ENCODE results near the gene ZNF217. TPM values are rescaled to one million over a fixed set of nuclear protein-coding genes. Genes with fewer than 3 reads are reported as not detected.

The ZNF217 gene
- total RNA-seq, 1 donor from 2014 or later: 57.9 TPM

DNA sequence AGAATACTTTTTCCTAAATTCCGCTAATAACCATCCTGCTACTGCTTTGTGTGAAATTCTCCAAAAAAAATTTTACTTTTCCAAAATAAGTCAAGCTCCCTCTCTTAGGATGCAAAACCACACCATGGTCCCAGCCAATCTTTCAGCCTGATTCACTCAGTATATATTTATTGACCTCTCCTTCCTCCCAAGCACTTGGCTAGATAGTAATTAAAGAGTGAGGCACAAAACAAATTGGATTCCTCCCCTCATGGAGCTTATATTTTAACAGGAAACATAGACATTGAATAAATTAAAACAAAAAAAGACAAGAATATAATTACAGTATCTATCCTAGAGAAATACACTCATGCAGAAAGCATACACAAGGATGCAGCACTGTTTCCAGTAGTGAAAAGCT, 9.0 kb upstream of the ZNF217 start:
- no peak for FAIRE-seq
- no peaks in the 10 kb centered on the region for H3K27me3 Mint-ChIP-seq (ENCODE audit: low read depth, unreplicated experiment)

DNA sequence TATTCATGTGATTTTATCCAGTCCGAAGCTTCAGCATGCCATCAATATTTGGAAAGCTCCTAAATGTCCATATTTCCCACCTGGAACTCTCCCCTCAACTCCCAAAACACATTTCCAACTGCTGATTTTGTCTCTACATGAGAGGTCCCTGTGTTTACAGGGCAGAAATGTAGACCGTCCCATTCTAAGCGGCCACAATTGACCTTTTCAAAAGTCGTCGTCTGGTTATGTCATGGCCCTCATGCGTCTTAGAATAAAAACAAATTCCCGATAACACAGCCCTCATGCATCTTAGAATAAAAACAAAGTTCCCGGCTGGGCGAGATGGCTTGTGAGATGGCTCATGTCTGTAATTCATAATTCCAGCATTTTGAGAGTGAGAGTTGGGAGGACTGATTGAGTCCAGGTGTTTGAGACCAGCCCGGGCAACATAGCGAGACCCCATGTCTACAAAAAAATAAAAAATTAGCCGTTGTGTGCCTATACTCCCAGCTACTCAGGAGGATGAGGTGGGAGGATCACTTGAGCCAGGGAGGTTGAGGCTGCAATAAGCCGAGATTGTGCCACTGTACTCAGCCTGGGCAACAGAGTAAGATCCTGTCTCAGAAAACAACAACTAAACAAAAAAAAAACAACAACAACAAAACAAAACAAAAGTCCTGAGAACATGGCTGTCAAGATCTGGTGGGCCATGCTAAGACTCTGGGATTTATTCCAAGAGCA, 6.4 kb upstream of the ZNF217 start:
- Histone ChIP-seq H2AFZ (ENCODE audit: low read depth, low read length) (no peak overlapping the region), H3K36me3 (ENCODE audit: insufficient read depth, low read length) (no peaks in the 10 kb centered on the region), H3K27me3 (ENCODE audit: insufficient read depth, low read length) (no peaks in the 10 kb centered on the region), H3K4me1 (ENCODE audit: insufficient read depth, low read length) (peaks cover 4% of the 10 kb centered on the region), H3K4me3 (ENCODE audit: insufficient read depth, low read depth, low read length) (no peak overlapping the region), H3K27ac (ENCODE audit: low read depth, low read length) (no peak overlapping the region), H3K9ac (ENCODE audit: low read length) (no peak overlapping the region), H3K9me3 (ENCODE audit: insufficient read depth, low read depth, low read length) (no peaks in the 10 kb centered on the region), H3K4me2 (ENCODE audit: low read length) (no peak overlapping the region), H4K20me1 (ENCODE audit: insufficient read depth, low read length) (no peaks in the 10 kb centered on the region), H3K79me2 (ENCODE audit: insufficient read depth, low read length) (no peaks in the 10 kb centered on the region)
- no peak for TF ChIP-seq EZH2 (IDR thresholded peaks at IDR 0.05; ENCODE audit: insufficient read depth, low read length)
- TF ChIP-seq, protein P1, sequence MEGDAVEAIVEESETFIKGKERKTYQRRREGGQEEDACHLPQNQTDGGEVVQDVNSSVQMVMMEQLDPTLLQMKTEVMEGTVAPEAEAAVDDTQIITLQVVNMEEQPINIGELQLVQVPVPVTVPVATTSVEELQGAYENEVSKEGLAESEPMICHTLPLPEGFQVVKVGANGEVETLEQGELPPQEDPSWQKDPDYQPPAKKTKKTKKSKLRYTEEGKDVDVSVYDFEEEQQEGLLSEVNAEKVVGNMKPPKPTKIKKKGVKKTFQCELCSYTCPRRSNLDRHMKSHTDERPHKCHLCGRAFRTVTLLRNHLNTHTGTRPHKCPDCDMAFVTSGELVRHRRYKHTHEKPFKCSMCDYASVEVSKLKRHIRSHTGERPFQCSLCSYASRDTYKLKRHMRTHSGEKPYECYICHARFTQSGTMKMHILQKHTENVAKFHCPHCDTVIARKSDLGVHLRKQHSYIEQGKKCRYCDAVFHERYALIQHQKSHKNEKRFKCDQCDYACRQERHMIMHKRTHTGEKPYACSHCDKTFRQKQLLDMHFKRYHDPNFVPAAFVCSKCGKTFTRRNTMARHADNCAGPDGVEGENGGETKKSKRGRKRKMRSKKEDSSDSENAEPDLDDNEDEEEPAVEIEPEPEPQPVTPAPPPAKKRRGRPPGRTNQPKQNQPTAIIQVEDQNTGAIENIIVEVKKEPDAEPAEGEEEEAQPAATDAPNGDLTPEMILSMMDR (IDR thresholded peaks at IDR 0.05; ENCODE audit: insufficient read depth, low read depth, low read length): no peak
- DNase-seq (ENCODE audit: low read depth) (no peak), FAIRE-seq (no peak)
- no peak overlapping the region for H3K4me3 Mint-ChIP-seq (ENCODE audit: unreplicated experiment)
- no peaks in the 10 kb centered on the region for H3K36me3 Mint-ChIP-seq (ENCODE audit: low read depth, unreplicated experiment)
- H3K27me3 Mint-ChIP-seq (ENCODE audit: low read depth, unreplicated experiment): no peaks in the 10 kb centered on the region
- no peaks in the 10 kb centered on the region for H3K9me3 Mint-ChIP-seq (ENCODE audit: unreplicated experiment)
- H3K4me1 Mint-ChIP-seq (ENCODE audit: low read depth, unreplicated experiment): peaks cover 21% of the 10 kb centered on the region
- H3K27ac Mint-ChIP-seq (ENCODE audit: unreplicated experiment): no peak overlapping the region

More for the DNA sequence above, 9.0 kb upstream of the ZNF217 start:
- no peaks in the 10 kb centered on the region for H3K36me3 Mint-ChIP-seq (ENCODE audit: low read depth, unreplicated experiment)
- no peaks in the 10 kb centered on the region for H3K9me3 Mint-ChIP-seq (ENCODE audit: unreplicated experiment)
- Histone ChIP-seq H3K9ac (ENCODE audit: low read length) (no peak overlapping the region), H2AFZ (ENCODE audit: low read depth, low read length) (no peak overlapping the region), H3K9me3 (ENCODE audit: insufficient read depth, low read depth, low read length) (no peaks in the 10 kb centered on the region), H3K4me2 (ENCODE audit: low read length) (no peak overlapping the region), H3K4me3 (ENCODE audit: insufficient read depth, low read depth, low read length) (no peak overlapping the region), H3K27me3 (ENCODE audit: insufficient read depth, low read length) (no peaks in the 10 kb centered on the region), H3K79me2 (ENCODE audit: insufficient read depth, low read length) (no peaks in the 10 kb centered on the region), H3K4me1 (ENCODE audit: insufficient read depth, low read length) (peaks cover 5% of the 10 kb centered on the region), H4K20me1 (ENCODE audit: insufficient read depth, low read length) (no peaks in the 10 kb centered on the region), H3K27ac (ENCODE audit: low read depth, low read length) (no peak overlapping the region), H3K36me3 (ENCODE audit: insufficient read depth, low read length) (no peaks in the 10 kb centered on the region)
- DNase-seq (ENCODE audit: low read depth): no peak
- no peak overlapping the region for H3K4me3 Mint-ChIP-seq (ENCODE audit: unreplicated experiment)
- TF ChIP-seq, protein P1 (IDR thresholded peaks at IDR 0.05; ENCODE audit: insufficient read depth, low read depth, low read length): no peak
- no peak for TF ChIP-seq EZH2 (IDR thresholded peaks at IDR 0.05; ENCODE audit: insufficient read depth, low read length)
- peaks cover 9% of the 10 kb centered on the region for H3K4me1 Mint-ChIP-seq (ENCODE audit: low read depth, unreplicated experiment)
- no peak overlapping the region for H3K27ac Mint-ChIP-seq (ENCODE audit: unreplicated experiment)

DNA sequence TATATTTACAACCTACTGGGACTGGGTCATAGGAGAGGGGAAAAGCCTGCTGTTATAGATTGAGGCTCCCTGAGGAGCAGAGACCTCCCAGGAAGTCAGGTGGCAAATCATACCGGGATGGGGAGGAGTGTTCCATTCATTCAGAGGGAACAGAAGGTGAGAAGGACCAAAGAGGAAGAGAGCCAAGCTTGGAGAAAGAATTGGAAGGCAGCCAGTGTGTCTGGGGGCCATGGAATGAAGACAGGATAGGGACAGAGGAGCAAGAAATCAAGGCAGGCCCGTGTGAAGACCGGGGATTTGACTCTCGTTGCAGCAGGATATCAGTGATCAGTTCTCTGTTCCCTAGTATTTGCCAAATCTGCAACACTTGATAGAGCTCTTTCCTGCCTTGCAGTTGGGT, 5.7 kb upstream of the ZNF217 start:
- H3K27me3 ChIP-seq (ENCODE audit: insufficient read depth, low read length): no peaks in the 10 kb centered on the region
- no peaks in the 10 kb centered on the region for H3K36me3 ChIP-seq (ENCODE audit: insufficient read depth, low read length)
- H3K9me3 ChIP-seq (ENCODE audit: insufficient read depth, low read depth, low read length): no peaks in the 10 kb centered on the region
- FAIRE-seq: no peak
- Mint-ChIP-seq H3K4me1 (ENCODE audit: low read depth, unreplicated experiment) (peaks cover 22% of the 10 kb centered on the region), H3K4me3 (ENCODE audit: unreplicated experiment) (no peak overlapping the region), H3K9me3 (ENCODE audit: unreplicated experiment) (no peaks in the 10 kb centered on the region), H3K27ac (ENCODE audit: unreplicated experiment) (peak overlapping the region; percentile 54), H3K27me3 (ENCODE audit: low read depth, unreplicated experiment) (no peaks in the 10 kb centered on the region), H3K36me3 (ENCODE audit: low read depth, unreplicated experiment) (no peaks in the 10 kb centered on the region)
- H2AFZ ChIP-seq (ENCODE audit: low read depth, low read length): peak overlapping the region; percentile 9
- no peak for DNase-seq (ENCODE audit: low read depth)
- no peaks in the 10 kb centered on the region for H3K79me2 ChIP-seq (ENCODE audit: insufficient read depth, low read length)
- no peaks in the 10 kb centered on the region for H4K20me1 ChIP-seq (ENCODE audit: insufficient read depth, low read length)
- no peak for TF ChIP-seq EZH2 (IDR thresholded peaks at IDR 0.05; ENCODE audit: insufficient read depth, low read length)
- TF ChIP-seq, protein P1 (IDR thresholded peaks at IDR 0.05; ENCODE audit: insufficient read depth, low read depth, low read length): no peak
- H3K4me2 ChIP-seq (ENCODE audit: low read length): no peak overlapping the region
- no peak overlapping the region for H3K9ac ChIP-seq (ENCODE audit: low read length)
- H3K4me1 ChIP-seq (ENCODE audit: insufficient read depth, low read length): peaks cover 7% of the 10 kb centered on the region
- H3K4me3 ChIP-seq (ENCODE audit: insufficient read depth, low read depth, low read length): no peak overlapping the region
- H3K27ac ChIP-seq (ENCODE audit: low read depth, low read length): no peak overlapping the region

Measured in astrocyte (in vitro differentiated cells and primary cell).